ENCODE measurements around the gene DCAF12.

DNA sequence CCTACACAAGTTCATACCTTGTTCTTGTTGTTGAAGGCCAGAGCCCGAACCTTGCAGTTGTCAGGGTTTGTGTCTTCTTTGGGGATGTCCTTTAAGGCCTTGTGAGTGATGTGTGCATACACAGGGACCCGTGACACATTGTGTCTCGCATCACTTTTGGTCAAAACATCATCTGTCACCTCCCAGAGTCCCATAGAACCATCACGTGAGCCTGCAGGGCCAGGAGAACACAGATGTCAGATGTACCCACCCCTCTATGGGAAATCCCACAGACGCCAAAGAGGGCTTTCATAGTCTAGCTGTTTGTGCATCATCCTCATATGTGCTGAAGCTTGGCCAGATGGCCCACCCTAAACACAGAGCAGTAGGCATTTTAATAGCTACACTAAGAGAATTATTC lies 28.2 kb downstream of the DCAF12 start:
- TF ChIP-seq FOXP1 (CRISPR knock-in tag; IDR thresholded peaks at IDR 0.05; ENCODE audit: borderline replicate concordance) (no peak), ZNF671 (CRISPR knock-in tag; IDR thresholded peaks at IDR 0.05) (no peak), ZNF396 (CRISPR knock-in tag; IDR thresholded peaks at IDR 0.05; ENCODE audit: borderline replicate concordance) (no peak), CREM (CRISPR knock-in tag; IDR thresholded peaks at IDR 0.05) (no peak), MXD4 (CRISPR knock-in tag; IDR thresholded peaks at IDR 0.05; ENCODE audit: borderline replicate concordance) (no peak), ZNF232 (CRISPR knock-in tag; IDR thresholded peaks at IDR 0.05) (no peak), SP1 (CRISPR knock-in tag; conservative IDR thresholded peaks at IDR 0.05) (no peak)
- TF ChIP-seq, protein P1, sequence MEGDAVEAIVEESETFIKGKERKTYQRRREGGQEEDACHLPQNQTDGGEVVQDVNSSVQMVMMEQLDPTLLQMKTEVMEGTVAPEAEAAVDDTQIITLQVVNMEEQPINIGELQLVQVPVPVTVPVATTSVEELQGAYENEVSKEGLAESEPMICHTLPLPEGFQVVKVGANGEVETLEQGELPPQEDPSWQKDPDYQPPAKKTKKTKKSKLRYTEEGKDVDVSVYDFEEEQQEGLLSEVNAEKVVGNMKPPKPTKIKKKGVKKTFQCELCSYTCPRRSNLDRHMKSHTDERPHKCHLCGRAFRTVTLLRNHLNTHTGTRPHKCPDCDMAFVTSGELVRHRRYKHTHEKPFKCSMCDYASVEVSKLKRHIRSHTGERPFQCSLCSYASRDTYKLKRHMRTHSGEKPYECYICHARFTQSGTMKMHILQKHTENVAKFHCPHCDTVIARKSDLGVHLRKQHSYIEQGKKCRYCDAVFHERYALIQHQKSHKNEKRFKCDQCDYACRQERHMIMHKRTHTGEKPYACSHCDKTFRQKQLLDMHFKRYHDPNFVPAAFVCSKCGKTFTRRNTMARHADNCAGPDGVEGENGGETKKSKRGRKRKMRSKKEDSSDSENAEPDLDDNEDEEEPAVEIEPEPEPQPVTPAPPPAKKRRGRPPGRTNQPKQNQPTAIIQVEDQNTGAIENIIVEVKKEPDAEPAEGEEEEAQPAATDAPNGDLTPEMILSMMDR (IDR thresholded peaks at IDR 0.05): no peak
- TF ChIP-seq, protein P2, sequence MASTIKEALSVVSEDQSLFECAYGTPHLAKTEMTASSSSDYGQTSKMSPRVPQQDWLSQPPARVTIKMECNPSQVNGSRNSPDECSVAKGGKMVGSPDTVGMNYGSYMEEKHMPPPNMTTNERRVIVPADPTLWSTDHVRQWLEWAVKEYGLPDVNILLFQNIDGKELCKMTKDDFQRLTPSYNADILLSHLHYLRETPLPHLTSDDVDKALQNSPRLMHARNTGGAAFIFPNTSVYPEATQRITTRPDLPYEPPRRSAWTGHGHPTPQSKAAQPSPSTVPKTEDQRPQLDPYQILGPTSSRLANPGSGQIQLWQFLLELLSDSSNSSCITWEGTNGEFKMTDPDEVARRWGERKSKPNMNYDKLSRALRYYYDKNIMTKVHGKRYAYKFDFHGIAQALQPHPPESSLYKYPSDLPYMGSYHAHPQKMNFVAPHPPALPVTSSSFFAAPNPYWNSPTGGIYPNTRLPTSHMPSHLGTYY (CRISPR knock-in tag; IDR thresholded peaks at IDR 0.05): no peak
- TF ChIP-seq, protein P3, sequence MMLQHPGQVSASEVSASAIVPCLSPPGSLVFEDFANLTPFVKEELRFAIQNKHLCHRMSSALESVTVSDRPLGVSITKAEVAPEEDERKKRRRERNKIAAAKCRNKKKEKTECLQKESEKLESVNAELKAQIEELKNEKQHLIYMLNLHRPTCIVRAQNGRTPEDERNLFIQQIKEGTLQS (CRISPR knock-in tag; conservative IDR thresholded peaks at IDR 0.05): no peak

Measured in WTC11 (cell line).